OCI-LY7 (cell line): ENCODE measurements around the gene FKBP4. TPM values are rescaled to one million over a fixed set of nuclear protein-coding genes. Genes with fewer than 3 reads are reported as not detected.
A peak's percentile ranks its signal among the peaks of the same experiment; 100 is the strongest.

Experiments
- BruUV-seq: library from RNA; stranded (reverse); fragments of 400-500 nt; replicated peaks from 2 replicates; lab custom pipeline; 2021; lab: Mats Ljungman, UMichigan
- CTCF ChIA-PET: fragments of 300-600 bp; sonication (Branson Sonifier 250); formaldehyde crosslinking; loops from one replicate; lab custom pipeline; 2022; ENCODE audit warnings: antibody characterized with exemption; ENCODE audit not compliant: unreplicated experiment; lab: Charles Lee
- POLR2A ChIA-PET: fragments of 300-600 bp; sonication (Branson Sonifier 250); formaldehyde crosslinking; loops from one replicate; lab custom pipeline; 2022; ENCODE audit warnings: antibody characterized with exemption; lab: Charles Lee
- DNase-seq: peaks from one replicate; pipeline ENCODE4 v3.0.0-alpha.2; 2015; ENCODE audit warnings: low spot score
- H2AFZ ChIP-seq: fragments of 200-600 bp; sonication (generic), shearing (Covaris generic); 2 replicates; pipeline ENCODE4 v1.6.1; 2014; ENCODE audit warnings: mild to moderate bottlenecking, antibody characterized with exemption, low read length, moderate library complexity
- H3K27ac ChIP-seq: fragments of 200-600 bp; sonication (generic); 2 replicates; pipeline ENCODE4 v1.5.1; 2014; ENCODE audit warnings: mixed run types, low read depth, mild to moderate bottlenecking, moderate library complexity, low read length, inconsistent platforms; ENCODE audit not compliant: poor library complexity, severe bottlenecking
- H3K36me3 ChIP-seq: fragments of 200-600 bp; sonication (generic); 2 replicates; pipeline ENCODE4 v1.6.1; 2014; ENCODE audit warnings: mild to moderate bottlenecking, antibody characterized with exemption, low read length, moderate library complexity, mixed read lengths; ENCODE audit not compliant: insufficient read depth
- H3K4me1 ChIP-seq: fragments of 200-600 bp; sonication (generic); 2 replicates; pipeline ENCODE4 v1.5.1; 2014; ENCODE audit warnings: mild to moderate bottlenecking, low read length; ENCODE audit not compliant: insufficient read depth, poor library complexity, severe bottlenecking
- H3K4me2 ChIP-seq: fragments of 200-600 bp; sonication (generic); 2 replicates; pipeline ENCODE4 v1.6.1; 2014; ENCODE audit warnings: mild to moderate bottlenecking, low read length
- H3K4me3 ChIP-seq: fragments of 200-600 bp; sonication (generic); 2 replicates; pipeline ENCODE4 v1.5.1; 2014; ENCODE audit warnings: mild to moderate bottlenecking, low read depth, low read length; ENCODE audit not compliant: poor library complexity, severe bottlenecking
- H3K79me2 ChIP-seq: fragments of 200-600 bp; sonication (generic); 2 replicates; pipeline ENCODE4 v1.6.1; 2016; ENCODE audit warnings: low read depth, mild to moderate bottlenecking, low read length, moderate library complexity, mixed read lengths; ENCODE audit not compliant: insufficient read depth
- H3K9me2 ChIP-seq: fragments of 200-600 bp; sonication (generic); 2 replicates; pipeline ENCODE4 v1.6.1; 2016; ENCODE audit warnings: mild to moderate bottlenecking, low read length, mixed read lengths; ENCODE audit not compliant: insufficient read depth
- H3K9me3 ChIP-seq: fragments of 200-600 bp; sonication (generic); 2 replicates; pipeline ENCODE4 v1.6.1; 2014; ENCODE audit warnings: mild to moderate bottlenecking, mixed run types, low read length, mixed read lengths
- H4K20me1 ChIP-seq: fragments of 200-600 bp; sonication (generic); 2 replicates; pipeline ENCODE4 v1.6.1; 2014; ENCODE audit warnings: mild to moderate bottlenecking, antibody characterized with exemption, low read length, moderate library complexity, mixed read lengths; ENCODE audit not compliant: insufficient read depth
- CTCF ChIP-seq: fragments of 200-600 bp; sonication (generic); conservative IDR thresholded peaks from 2 replicates; pipeline ENCODE4 v1.5.1; 2014; ENCODE audit warnings: mild to moderate bottlenecking, antibody characterized with exemption, low read length, moderate library complexity, mixed read lengths
- EZH2phosphoT487 ChIP-seq: fragments of 200-600 bp; sonication (generic); IDR thresholded peaks from 2 replicates; pipeline ENCODE4 v1.6.1; 2018; ENCODE audit warnings: low read depth, borderline replicate concordance, mild to moderate bottlenecking, mixed run types, antibody characterized with exemption, low read length, moderate library complexity, mixed read lengths
- intact Hi-C: fragments of 100-400 bp; cut with micrococcal nuclease; formaldehyde crosslinking; loops from one replicate; pipeline ENCODE4 v1.10.0; 2022; ENCODE audit not compliant: unreplicated experiment
- total RNA-seq, 2 experiments: library from RNA; depleted of rRNA in 1 of 2; stranded (reverse); fragments of >200 nt in 1 of 2; shearing (Covaris generic) in 1 of 2; gene quantifications; 2 replicates each; pipeline ENCODE4 v1.2.3, GENCODE V29; 2014 to 2022

Gene FKBP4
- total RNA-seq, 2 experiments from 2014 or later = 86.7 to 131 TPM

- ChIA-PET CTCF (no interaction called here), POLR2A (no interaction called here)
- no TSS peak for BruUV-seq
- DNase-seq = no peak
- Histone ChIP-seq H3K36me3 (peaks cover 71% of the 10 kb centered on the region), H3K4me3 (no peak overlapping the region), H3K4me2 (no peak overlapping the region), H3K27ac (no peak overlapping the region), H2AFZ (no peak overlapping the region), H3K79me2 (peaks cover 29% of the 10 kb centered on the region), H3K4me1 (peaks cover 21% of the 10 kb centered on the region), H3K9me2 (no peaks in the 10 kb centered on the region), H4K20me1 (peaks cover 23% of the 10 kb centered on the region), H3K9me3 (no peaks in the 10 kb centered on the region)
- TF ChIP-seq EZH2phosphoT487 = no peak
- peak; percentile 52 for TF ChIP-seq CTCF
- intact Hi-C loops = no loop called here
These were observed 3.1 kb downstream of the FKBP4 start for GRCh38 chr12:2797721-2798418.

GRCh38 chr12:2800046-2800570, 5.3 kb downstream of the FKBP4 start:
- Histone ChIP-seq H3K9me2 (no peaks in the 10 kb centered on the region), H3K9me3 (no peaks in the 10 kb centered on the region), H3K79me2 (peaks cover 29% of the 10 kb centered on the region), H4K20me1 (peaks cover 23% of the 10 kb centered on the region), H2AFZ (no peak overlapping the region), H3K4me2 (no peak overlapping the region), H3K4me3 (no peak overlapping the region), H3K36me3 (peaks cover 93% of the 10 kb centered on the region), H3K4me1 (peaks cover 12% of the 10 kb centered on the region), H3K27ac (no peak overlapping the region)
- CTCF ChIA-PET = no interaction called here
- no peak for DNase-seq
- POLR2A ChIA-PET = no interaction called here
- intact Hi-C loops = no loop called here
- TF ChIP-seq EZH2phosphoT487 (no peak), CTCF (no peak)
- no TSS peak for BruUV-seq

- no peak for DNase-seq
- ChIA-PET CTCF (no interaction called here), POLR2A (no interaction called here)
- no TSS peak for BruUV-seq
- H3K9me3 ChIP-seq = no peaks in the 10 kb centered on the region
- intact Hi-C loops = no loop called here
- no peak for TF ChIP-seq EZH2phosphoT487
- TF ChIP-seq CTCF = no peak
- H3K4me3 ChIP-seq = no peak overlapping the region
- peaks cover 18% of the 10 kb centered on the region for H4K20me1 ChIP-seq
- peaks cover 8% of the 10 kb centered on the region for H3K4me1 ChIP-seq
- no peak overlapping the region for H3K4me2 ChIP-seq
- peaks cover 22% of the 10 kb centered on the region for H3K79me2 ChIP-seq
- no peak overlapping the region for H2AFZ ChIP-seq
- peaks cover 100% of the 10 kb centered on the region for H3K36me3 ChIP-seq
- H3K9me2 ChIP-seq = no peaks in the 10 kb centered on the region
- no peak overlapping the region for H3K27ac ChIP-seq
These were observed 6.4 kb downstream of the FKBP4 start for GRCh38 chr12:2801044-2801783.
